Naive B cell (primary cell): ENCODE measurements around the gene CENPN. TPM values are rescaled to one million over a fixed set of nuclear protein-coding genes. Genes with fewer than 3 reads are reported as not detected.
A peak's percentile ranks its signal among the peaks of the same experiment; 100 is the strongest.

Experiments used
- ATAC-seq, 2 donors: fragments of 150-1000 bp; cut with Tn5 transposase; 2 replicates each; pipeline ENCODE4 v1.10.0; 2021; ENCODE audit warnings: low read depth in 2 of 2, mild to moderate bottlenecking in 2 of 2, moderate library complexity in 2 of 2
- DNase-seq: peaks from one replicate; pipeline ENCODE4 v3.0.0; 2022
- H3K27ac Mint-ChIP-seq, 6 donors: one replicate each; pipeline ENCODE4 v1.8.0; 2020 to 2022; ENCODE audit warnings: mild to moderate bottlenecking in 6 of 6, mixed read lengths in 6 of 6, moderate library complexity in 5 of 6, inconsistent platforms in 2 of 6
- H3K27me3 Mint-ChIP-seq, 3 donors: one replicate each; pipeline ENCODE4 v1.8.0; 2021 to 2022; ENCODE audit warnings: mixed read lengths in 3 of 3, mild to moderate bottlenecking in 1 of 3
- H3K36me3 Mint-ChIP-seq, 2 donors: one replicate each; pipeline ENCODE4 v1.8.0; 2020 to 2022; ENCODE audit warnings: mixed read lengths in 2 of 2, inconsistent platforms in 1 of 2, mild to moderate bottlenecking in 1 of 2
- H3K4me1 Mint-ChIP-seq, 3 donors: one replicate each; pipeline ENCODE4 v1.8.0; 2020 to 2022; ENCODE audit warnings: mixed read lengths in 3 of 3, inconsistent platforms in 1 of 3, mild to moderate bottlenecking in 1 of 3, moderate library complexity in 1 of 3
- H3K4me3 Mint-ChIP-seq, 8 donors: one replicate each; pipeline ENCODE4 v1.8.0; 2020 to 2022; ENCODE audit warnings: mild to moderate bottlenecking in 8 of 8, mixed read lengths in 8 of 8, moderate library complexity in 8 of 8, inconsistent platforms in 2 of 8
- H3K9me3 Mint-ChIP-seq, 7 donors: one replicate each; pipeline ENCODE4 v1.8.0; 2020 to 2022; ENCODE audit warnings: mixed read lengths in 7 of 7, mild to moderate bottlenecking in 5 of 7, inconsistent platforms in 2 of 7, moderate library complexity in 1 of 7
- polyA plus RNA-seq, 6 donors: library from polyadenylated mRNA; unstranded; fragments of 300-500 nt; fragmentation: Illumina TruSeq; gene quantifications; one replicate each; pipeline ENCODE4 v1.2.3, GENCODE V29; 2021; ENCODE audit warnings: low read depth in 6 of 6

The CENPN gene
- polyA plus RNA-seq, 6 donors from 2014 or later: 4.2 to 11.8 (median 8.6) TPM

DNA sequence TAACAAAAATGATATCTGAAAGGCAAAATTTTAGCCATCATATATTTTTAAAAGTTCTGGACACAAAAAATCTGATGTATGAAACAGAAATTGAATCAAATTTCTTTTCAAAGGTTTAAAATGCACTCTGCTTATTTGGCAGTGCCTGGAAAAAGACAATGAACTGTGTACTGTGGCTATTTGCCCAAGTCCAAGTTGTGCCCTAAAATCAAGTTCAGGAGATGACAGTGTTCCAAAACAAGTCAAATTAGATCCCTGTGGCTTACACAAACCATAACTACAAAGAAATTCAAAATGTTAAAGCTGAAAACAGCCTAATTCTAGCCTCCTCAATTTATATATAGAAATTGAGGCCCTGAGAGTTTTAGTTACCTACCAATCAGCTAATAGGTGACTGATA, 25.9 kb upstream of the CENPN start:
- peak overlapping the region in 1 of 6 donors; percentile 19 for H3K27ac Mint-ChIP-seq
- H3K9me3 Mint-ChIP-seq: no peaks in the 10 kb centered on the region
- ATAC-seq (no peak), DNase-seq (no peak)
- no peaks in the 10 kb centered on the region for H3K27me3 Mint-ChIP-seq
- H3K36me3 Mint-ChIP-seq: peaks cover under 1 to 10% of the 10 kb centered on the region in 2 donors
- peaks cover 0 to 5% (median 0%) of the 10 kb centered on the region in 3 donors for H3K4me1 Mint-ChIP-seq
- no peak overlapping the region for H3K4me3 Mint-ChIP-seq

DNA sequence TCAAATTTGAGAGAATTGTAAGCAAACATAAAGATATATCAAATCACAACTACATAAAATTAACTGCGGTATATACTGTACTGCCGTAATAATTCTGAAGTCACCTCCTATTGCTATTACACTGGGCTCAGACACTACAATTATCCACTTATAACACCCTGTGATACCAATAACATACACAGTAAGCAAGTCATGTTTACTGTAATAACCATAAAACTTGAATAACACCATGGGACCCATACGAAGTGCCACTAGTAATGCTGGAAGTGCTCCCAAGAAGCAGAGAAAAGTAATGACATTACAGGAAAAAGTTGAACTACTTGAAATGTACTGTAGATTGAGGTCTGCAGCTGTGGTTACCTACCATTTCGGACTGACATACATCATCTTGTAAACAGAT, 24.4 kb upstream of the CENPN start:
- H3K4me1 Mint-ChIP-seq: peaks cover 3 to 10% (median 5%) of the 10 kb centered on the region in 3 donors
- ATAC-seq (no peak), DNase-seq (no peak)
- H3K27me3 Mint-ChIP-seq: no peaks in the 10 kb centered on the region
- peaks cover 9 to 14% of the 10 kb centered on the region in 2 donors for H3K36me3 Mint-ChIP-seq
- no peaks in the 10 kb centered on the region for H3K9me3 Mint-ChIP-seq
- H3K4me3 Mint-ChIP-seq: no peak overlapping the region
- peak overlapping the region in 1 of 6 donors; percentile 42 for H3K27ac Mint-ChIP-seq

DNA sequence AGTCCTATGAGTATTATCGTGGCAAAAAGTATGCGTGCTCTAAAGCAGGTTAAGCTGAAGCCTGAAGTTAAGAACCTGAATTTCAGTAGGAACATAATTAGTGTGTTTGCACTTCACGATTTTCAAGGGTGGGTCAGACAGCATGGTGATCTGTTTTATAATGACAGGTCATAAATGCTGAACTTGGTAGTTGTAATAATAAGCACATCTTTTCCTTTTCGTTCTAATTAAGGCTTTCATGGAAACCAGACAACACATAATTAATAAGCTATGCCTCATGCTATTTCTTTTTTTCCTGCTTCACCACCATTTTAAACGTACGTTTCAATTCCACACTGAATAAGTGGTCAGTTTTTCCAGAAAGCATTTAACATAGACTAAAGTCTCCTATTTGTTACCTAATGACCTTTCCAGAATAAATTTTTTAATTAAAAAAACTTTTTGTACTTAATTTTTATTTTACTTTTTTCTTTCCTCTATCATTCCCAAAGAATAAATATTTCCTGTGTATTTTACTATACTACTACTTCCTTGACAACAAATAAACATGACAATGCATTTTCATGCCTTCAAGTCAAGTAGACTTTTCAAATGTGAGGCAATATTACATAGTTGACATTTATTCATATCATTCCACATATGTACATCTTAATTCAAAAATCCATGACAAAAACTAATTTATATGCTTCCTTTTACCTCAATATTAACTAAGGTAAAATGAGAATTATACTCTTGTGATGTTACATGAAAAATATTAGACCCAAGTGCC, 22.7 kb upstream of the CENPN start:
- H3K4me1 Mint-ChIP-seq: peaks cover 3 to 11% (median 5%) of the 10 kb centered on the region in 3 donors
- H3K9me3 Mint-ChIP-seq: no peaks in the 10 kb centered on the region
- no peak overlapping the region for H3K4me3 Mint-ChIP-seq
- DNase-seq: no peak
- no peak for ATAC-seq
- peak overlapping the region in 2 of 6 donors; percentile 10 to 23 for H3K27ac Mint-ChIP-seq
- H3K27me3 Mint-ChIP-seq: no peaks in the 10 kb centered on the region
- peaks cover 9 to 10% of the 10 kb centered on the region in 2 donors for H3K36me3 Mint-ChIP-seq

DNA sequence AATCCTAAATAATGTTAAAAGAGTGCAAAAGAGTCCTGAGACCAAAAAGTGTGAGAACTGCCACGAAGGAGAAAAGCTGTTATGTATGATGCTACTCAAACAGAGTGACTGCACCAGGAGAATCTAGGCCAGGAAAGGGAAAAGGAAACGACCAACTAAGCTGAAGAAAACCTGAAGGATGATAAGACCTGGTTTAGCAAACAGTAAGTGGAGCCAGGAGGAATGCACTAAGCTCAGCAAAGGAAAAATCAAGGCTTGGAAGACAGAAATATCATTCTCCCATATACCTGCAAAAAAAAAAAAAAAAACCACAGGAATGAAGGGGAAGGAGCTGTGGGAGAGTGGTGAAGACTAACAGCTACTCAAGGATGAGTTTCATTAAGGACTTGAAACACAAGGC, 21.4 kb upstream of the CENPN start:
- Mint-ChIP-seq H3K4me1 (peaks cover 3 to 11% (median 5%) of the 10 kb centered on the region in 3 donors), H3K4me3 (no peak overlapping the region), H3K27me3 (no peaks in the 10 kb centered on the region), H3K9me3 (no peaks in the 10 kb centered on the region), H3K27ac (peak overlapping the region in 3 of 6 donors; percentile 38 to 43 (median 40)), H3K36me3 (peaks cover 9 to 10% of the 10 kb centered on the region in 2 donors)
- DNase-seq (no peak), ATAC-seq (no peak)

DNA sequence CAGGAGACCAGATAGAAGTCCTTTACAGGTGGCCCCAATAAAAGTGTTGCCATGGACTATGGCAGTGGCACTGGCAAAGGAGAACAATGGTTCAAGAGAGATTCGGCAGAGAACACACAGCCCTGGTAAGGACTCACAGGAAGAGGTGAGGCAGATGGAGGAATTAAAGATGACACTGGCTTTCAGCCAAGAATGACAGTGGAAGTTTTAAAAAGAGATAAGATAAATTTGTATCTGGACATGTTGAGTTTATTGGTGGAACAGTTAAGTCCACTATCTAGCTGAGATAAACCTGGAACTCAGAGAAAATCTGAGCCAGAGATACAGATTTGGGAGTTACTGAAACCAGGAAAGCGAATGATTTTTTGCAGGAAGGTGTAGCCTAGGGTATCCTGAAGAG, 20.5 kb upstream of the CENPN start:
- H3K4me3 Mint-ChIP-seq: no peak overlapping the region
- no peaks in the 10 kb centered on the region for H3K9me3 Mint-ChIP-seq
- peaks cover 3 to 11% (median 5%) of the 10 kb centered on the region in 3 donors for H3K4me1 Mint-ChIP-seq
- H3K27ac Mint-ChIP-seq: peak overlapping the region in 1 of 6 donors; percentile 49
- H3K27me3 Mint-ChIP-seq: no peaks in the 10 kb centered on the region
- H3K36me3 Mint-ChIP-seq: peaks cover 6 to 12% of the 10 kb centered on the region in 2 donors
- no peak for DNase-seq
- ATAC-seq: no peak

GRCh38 chr16:80988756-80989155, 18.3 kb upstream of the CENPN start:
- Mint-ChIP-seq H3K4me1 (peaks cover 3 to 18% (median 5%) of the 10 kb centered on the region in 3 donors), H3K4me3 (no peak overlapping the region), H3K27me3 (no peaks in the 10 kb centered on the region), H3K27ac (no peak overlapping the region), H3K36me3 (peaks cover 12 to 16% of the 10 kb centered on the region in 2 donors), H3K9me3 (no peaks in the 10 kb centered on the region)
- DNase-seq: no peak
- ATAC-seq: no peak

DNA sequence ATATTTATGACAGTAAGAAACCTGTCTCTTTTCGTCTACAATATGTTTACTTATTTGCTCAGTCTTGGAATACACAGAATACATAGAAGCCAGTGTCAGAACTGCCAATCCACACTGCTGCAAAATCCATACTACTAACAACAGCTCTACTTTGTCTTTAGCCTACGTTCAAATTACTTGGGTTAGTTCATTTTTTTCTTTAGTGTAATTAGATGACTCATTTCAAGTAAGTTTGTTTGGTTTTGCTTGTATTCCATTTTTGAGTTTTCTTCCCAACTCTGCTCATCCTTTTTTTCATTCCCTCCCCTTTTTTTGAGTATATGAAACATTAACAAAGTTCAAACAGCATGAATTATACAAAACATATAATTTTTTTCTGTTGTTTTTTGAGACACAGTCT, 17.2 kb upstream of the CENPN start:
- H3K4me3 Mint-ChIP-seq: no peak overlapping the region
- H3K4me1 Mint-ChIP-seq: peaks cover 6 to 18% (median 11%) of the 10 kb centered on the region in 3 donors
- DNase-seq: no peak
- peaks cover 12 to 16% of the 10 kb centered on the region in 2 donors for H3K36me3 Mint-ChIP-seq
- H3K9me3 Mint-ChIP-seq: peaks cover 0 to under 1% (median 0%) of the 10 kb centered on the region in 7 donors
- H3K27ac Mint-ChIP-seq: no peak overlapping the region
- H3K27me3 Mint-ChIP-seq: no peaks in the 10 kb centered on the region
- no peak for ATAC-seq

DNA sequence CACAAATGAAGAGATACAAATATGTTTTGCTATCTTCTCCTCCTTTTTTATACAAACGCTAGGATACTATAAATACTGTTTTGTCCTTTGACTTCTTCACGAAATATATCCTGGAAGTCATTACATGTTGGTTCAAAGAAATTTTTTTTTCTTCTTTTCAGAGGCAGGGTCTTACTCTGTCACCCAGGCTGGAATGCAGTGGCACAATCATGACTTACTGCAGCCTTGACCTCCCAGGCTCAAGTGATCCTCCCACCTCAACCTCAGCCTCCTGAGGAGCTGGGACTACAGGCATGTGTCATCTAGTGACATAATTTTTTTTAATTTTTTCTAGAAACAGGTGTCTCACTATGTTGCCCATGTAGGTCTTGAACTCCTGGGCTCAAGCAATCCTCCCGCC, 16.4 kb upstream of the CENPN start:
- H3K27me3 Mint-ChIP-seq: no peaks in the 10 kb centered on the region
- ATAC-seq (no peak), DNase-seq (no peak)
- H3K4me1 Mint-ChIP-seq: peaks cover 8 to 18% (median 9%) of the 10 kb centered on the region in 3 donors
- H3K9me3 Mint-ChIP-seq: peaks cover 0 to 2% (median 0%) of the 10 kb centered on the region in 7 donors
- H3K36me3 Mint-ChIP-seq: peaks cover 12 to 16% of the 10 kb centered on the region in 2 donors
- H3K4me3 Mint-ChIP-seq: no peak overlapping the region
- no peak overlapping the region for H3K27ac Mint-ChIP-seq

DNA sequence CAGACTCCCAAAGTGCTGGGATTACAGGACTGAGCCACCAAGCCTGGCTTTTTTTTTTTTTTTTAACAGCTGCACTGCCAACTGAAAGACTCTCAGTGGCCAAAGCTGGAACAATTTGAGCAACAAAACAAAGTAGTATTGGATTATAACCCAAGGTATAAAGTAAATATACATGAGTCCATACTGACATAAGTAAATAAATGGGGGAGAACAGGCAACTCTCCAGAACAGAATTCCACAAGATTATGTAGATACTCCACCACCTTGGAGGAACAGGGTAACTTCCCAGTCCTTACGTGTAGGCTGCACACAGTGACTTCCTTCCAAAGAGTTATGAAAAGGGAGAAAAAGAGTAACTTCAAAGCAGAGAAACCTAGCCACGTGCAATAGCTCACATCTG, 16.0 kb upstream of the CENPN start:
- Mint-ChIP-seq H3K27me3 (no peaks in the 10 kb centered on the region), H3K36me3 (peaks cover 12 to 16% of the 10 kb centered on the region in 2 donors), H3K4me1 (peaks cover 6 to 18% (median 8%) of the 10 kb centered on the region in 3 donors), H3K27ac (peak overlapping the region in 1 of 6 donors; percentile 70), H3K4me3 (no peak overlapping the region), H3K9me3 (peaks cover 0 to 2% (median 0%) of the 10 kb centered on the region in 7 donors)
- DNase-seq (no peak), ATAC-seq (no peak)

GRCh38 chr16:80991792-80992430, 15.1 kb upstream of the CENPN start:
- ATAC-seq (no peak), DNase-seq (no peak)
- Mint-ChIP-seq H3K9me3 (peaks cover 0 to 2% (median 0%) of the 10 kb centered on the region in 7 donors), H3K27ac (no peak overlapping the region), H3K4me1 (peaks cover 8 to 15% (median 9%) of the 10 kb centered on the region in 3 donors), H3K27me3 (no peaks in the 10 kb centered on the region), H3K36me3 (peaks cover 8 to 10% of the 10 kb centered on the region in 2 donors), H3K4me3 (no peak overlapping the region)

DNA sequence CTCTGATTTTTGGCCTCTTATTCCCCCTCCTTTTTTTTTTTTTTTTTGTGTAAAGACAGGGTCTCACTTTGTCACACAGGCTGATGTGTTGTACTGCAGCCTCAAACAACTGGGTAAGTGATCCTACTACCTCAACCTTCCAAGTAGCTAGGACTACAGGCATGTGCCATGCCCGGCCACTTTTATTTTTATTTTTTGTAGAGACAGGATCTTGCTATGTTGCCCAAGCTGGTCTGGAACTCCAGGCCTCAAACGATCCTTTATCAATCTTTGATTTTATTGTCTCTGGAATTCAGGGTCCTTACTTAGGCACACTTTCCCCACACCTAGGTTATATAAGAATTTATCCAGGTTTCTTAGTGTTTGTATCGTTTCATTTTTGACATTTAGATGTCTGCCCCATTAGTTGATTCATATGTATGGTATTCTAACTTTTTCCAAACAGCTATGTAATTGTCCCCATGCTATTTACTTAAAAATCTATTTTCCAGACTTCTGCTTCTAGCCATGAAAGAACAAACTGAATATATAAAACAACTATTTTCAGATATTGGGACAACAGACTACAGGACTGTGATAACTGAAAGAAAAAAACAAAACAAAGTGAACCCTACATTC, 14.2 kb upstream of the CENPN start:
- H3K36me3 Mint-ChIP-seq: peaks cover 7 to 8% of the 10 kb centered on the region in 2 donors
- H3K27me3 Mint-ChIP-seq: no peaks in the 10 kb centered on the region
- peak overlapping the region in 1 of 6 donors; percentile 82 for H3K27ac Mint-ChIP-seq
- ATAC-seq (no peak), DNase-seq (no peak)
- peaks cover 14 to 16% (median 15%) of the 10 kb centered on the region in 3 donors for H3K4me1 Mint-ChIP-seq
- H3K4me3 Mint-ChIP-seq: no peak overlapping the region
- peaks cover 0 to 2% (median 0%) of the 10 kb centered on the region in 7 donors for H3K9me3 Mint-ChIP-seq

DNA sequence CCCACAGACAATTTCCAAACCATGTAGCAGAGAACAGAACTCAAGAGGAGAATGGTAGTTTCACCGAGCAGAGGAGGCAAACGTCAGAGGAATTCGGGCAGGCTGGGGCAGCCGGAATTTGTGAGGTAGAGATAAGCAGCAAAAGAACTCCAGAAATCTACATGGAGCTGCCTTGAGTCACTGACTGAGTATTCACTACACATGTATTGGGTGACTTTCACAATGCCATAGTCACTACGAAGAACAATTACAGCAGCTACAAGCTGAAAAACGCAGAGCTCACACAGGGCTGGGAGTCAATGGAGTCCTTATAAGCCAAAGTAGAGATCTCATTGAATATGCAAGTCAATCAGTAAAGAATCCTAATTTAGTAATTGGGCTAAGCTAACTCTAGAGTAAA, 13.7 kb upstream of the CENPN start:
- H3K36me3 Mint-ChIP-seq: peaks cover 7 to 8% of the 10 kb centered on the region in 2 donors
- H3K27me3 Mint-ChIP-seq: no peaks in the 10 kb centered on the region
- H3K27ac Mint-ChIP-seq: peak overlapping the region in 1 of 6 donors; percentile 82
- DNase-seq (no peak), ATAC-seq (no peak)
- peaks cover 0 to 2% (median 0%) of the 10 kb centered on the region in 7 donors for H3K9me3 Mint-ChIP-seq
- peaks cover 16 to 19% (median 19%) of the 10 kb centered on the region in 3 donors for H3K4me1 Mint-ChIP-seq
- no peak overlapping the region for H3K4me3 Mint-ChIP-seq

DNA sequence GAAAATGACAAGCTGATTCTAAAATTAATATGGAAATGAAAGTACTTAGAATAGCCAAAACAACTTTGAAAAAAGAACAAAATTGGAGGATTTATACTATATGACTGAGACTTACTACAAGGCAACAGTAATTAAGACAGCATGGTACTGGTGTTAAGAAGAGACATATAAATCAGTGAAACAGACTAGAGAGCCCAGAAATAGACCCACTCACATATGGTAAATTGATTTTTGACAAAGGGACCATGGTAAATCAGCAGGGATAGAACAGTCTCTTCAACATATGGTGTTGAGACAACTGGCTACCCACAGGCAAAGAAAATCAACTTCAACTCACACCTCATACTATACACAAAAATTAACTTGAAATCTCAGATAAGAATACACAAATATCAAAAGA, 13.2 kb upstream of the CENPN start:
- Mint-ChIP-seq H3K27me3 (no peaks in the 10 kb centered on the region), H3K4me1 (peaks cover 17 to 21% (median 20%) of the 10 kb centered on the region in 3 donors), H3K9me3 (peaks cover 0 to 2% (median 0%) of the 10 kb centered on the region in 7 donors), H3K36me3 (peaks cover 7 to 8% of the 10 kb centered on the region in 2 donors), H3K27ac (peak overlapping the region in 1 of 6 donors; percentile 51), H3K4me3 (peak overlapping the region in 1 of 8 donors; percentile 23)
- DNase-seq (no peak), ATAC-seq (no peak)
